ENCODE data around the gene GPATCH8.

The GPATCH8 gene

GRCh38 chr17:44451016-44451627, 52.1 kb downstream of the GPATCH8 start:
- no peak for DNase-seq (ENCODE audit: low read depth)

GRCh38 chr17:44448412-44448811, 54.8 kb downstream of the GPATCH8 start:
- no peak for DNase-seq (ENCODE audit: low read depth)

GRCh38 chr17:44444735-44445105, 58.5 kb downstream of the GPATCH8 start:
- no peak for DNase-seq (ENCODE audit: low read depth)

GRCh38 chr17:44442806-44443205, 60.4 kb downstream of the GPATCH8 start:
- no peak for DNase-seq (ENCODE audit: low read depth)

- no peak for DNase-seq (ENCODE audit: low read depth)
These were observed 64.0 kb downstream of the GPATCH8 start for GRCh38 chr17:44439168-44439567.

GRCh38 chr17:44438636-44439035, 64.6 kb downstream of the GPATCH8 start:
- DNase-seq (ENCODE audit: low read depth): no peak

GRCh38 chr17:44436336-44436735, 66.9 kb downstream of the GPATCH8 start:
- DNase-seq (ENCODE audit: low read depth): no peak

- DNase-seq (ENCODE audit: low read depth): no peak
These were observed 70.7 kb downstream of the GPATCH8 start for GRCh38 chr17:44432254-44433157.

- DNase-seq (ENCODE audit: low read depth): no peak
These were observed 78.3 kb downstream of the GPATCH8 start for GRCh38 chr17:44424828-44425461.

GRCh38 chr17:44417553-44417952, 85.7 kb downstream of the GPATCH8 start:
- DNase-seq (ENCODE audit: low read depth): peak; percentile 9

GRCh38 chr17:44416558-44417289, 86.5 kb downstream of the GPATCH8 start:
- no peak for DNase-seq (ENCODE audit: low read depth)

- no peak for DNase-seq (ENCODE audit: low read depth)
These were observed 88.6 kb downstream of the GPATCH8 start for GRCh38 chr17:44414394-44415155.

GRCh38 chr17:44409309-44410028, 93.7 kb downstream of the GPATCH8 start:
- DNase-seq (ENCODE audit: low read depth): no peak

GRCh38 chr17:44408786-44409185, 94.4 kb downstream of the GPATCH8 start:
- DNase-seq (ENCODE audit: low read depth): no peak

GRCh38 chr17:44402564-44403172, 100.5 kb downstream of the GPATCH8 start:
- DNase-seq (ENCODE audit: low read depth): no peak

GRCh38 chr17:44400226-44400847, 102.9 kb downstream of the GPATCH8 start:
- DNase-seq (ENCODE audit: low read depth): peak; percentile 22

- no peak for DNase-seq (ENCODE audit: low read depth)
These were observed 104.2 kb downstream of the GPATCH8 start for GRCh38 chr17:44398692-44399691.

Data from fibroblast of the conjunctiva (primary cell).